NCI-H345 (cell line): ENCODE data around the gene CELA3A.
"Not testable (repeated sequence)": the region's sequence is repeated elsewhere in the genome, so short reads cannot be mapped to it uniquely, and the experiment has no call there.

Experiments used
- DNase-seq: peaks from one replicate; lab custom pipeline; 2025; lab: John Stamatoyannopoulos, UW

The CELA3A gene

GRCh38 chr1:21981253-21981652 is 20.2 kb upstream of the CELA3A start:
- not testable (repeated sequence) for DNase-seq

GRCh38 chr1:21982122-21982521 is 19.3 kb upstream of the CELA3A start:
- DNase-seq: not testable (repeated sequence)

GRCh38 chr1:21983539-21983938 is 17.9 kb upstream of the CELA3A start:
- not testable (repeated sequence) for DNase-seq

DNA sequence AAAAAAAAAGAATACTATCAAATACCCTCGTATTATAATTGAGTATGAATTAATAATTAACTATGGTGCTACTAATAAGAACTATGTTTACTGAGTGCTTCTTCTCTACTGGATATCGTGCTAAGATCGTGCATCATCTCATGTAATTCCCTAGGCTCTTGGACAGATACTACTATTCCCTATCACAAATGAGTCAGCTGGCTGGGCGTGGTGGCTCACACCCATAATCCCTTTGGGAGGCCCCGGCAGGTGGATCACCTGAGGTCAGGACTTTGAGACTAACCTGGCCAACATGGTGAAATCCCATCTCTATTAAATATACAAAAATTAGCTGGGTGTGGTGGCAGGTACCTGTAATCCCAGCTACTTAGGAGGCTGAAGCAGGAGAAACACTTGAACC is 15.6 kb upstream of the CELA3A start:
- not testable (repeated sequence) for DNase-seq

DNA sequence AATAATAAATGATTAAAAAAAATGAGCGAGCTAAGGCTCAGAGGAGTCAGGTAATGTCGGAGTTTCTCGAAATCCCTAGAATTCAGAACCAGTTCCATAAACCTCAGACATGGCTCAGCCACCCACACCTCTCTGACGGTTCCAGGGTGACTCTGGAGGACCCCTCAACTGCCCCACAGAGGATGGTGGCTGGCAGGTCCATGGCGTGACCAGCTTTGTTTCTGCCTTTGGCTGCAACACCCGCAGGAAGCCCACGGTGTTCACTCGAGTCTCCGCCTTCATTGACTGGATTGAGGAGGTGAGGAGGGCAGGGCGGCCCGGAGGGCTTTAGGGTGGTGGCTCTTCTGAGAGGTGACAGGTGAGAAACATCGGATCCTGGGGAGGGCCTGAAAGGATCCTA is 15.1 kb upstream of the CELA3A start:
- DNase-seq: not testable (repeated sequence)

- DNase-seq: not testable (repeated sequence)
Measured at GRCh38 chr1:21989672-21990393, 11.6 kb upstream of the CELA3A start.

GRCh38 chr1:21992186-21992585 is 9.3 kb upstream of the CELA3A start:
- not testable (repeated sequence) for DNase-seq

DNA sequence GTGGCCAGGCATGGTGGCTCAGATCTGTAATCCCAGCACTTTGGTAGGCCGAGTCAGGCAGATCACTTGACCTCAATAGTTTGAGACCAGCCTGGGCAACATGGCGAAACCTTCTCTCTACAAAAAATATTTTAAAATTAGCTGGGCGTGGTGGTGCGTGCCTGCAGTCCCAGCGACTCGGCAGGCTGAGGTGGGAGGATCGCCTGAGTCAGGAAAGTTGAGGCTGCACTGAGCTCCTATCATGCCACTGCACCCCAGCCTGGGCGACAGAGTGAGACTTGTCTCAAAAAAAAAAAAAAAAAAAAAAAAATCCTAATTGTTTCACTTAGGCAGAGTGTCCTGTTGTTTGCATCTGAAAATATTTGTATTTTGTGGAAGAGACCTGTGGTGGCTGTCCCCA is 6.7 kb upstream of the CELA3A start:
- not testable (repeated sequence) for DNase-seq

DNA sequence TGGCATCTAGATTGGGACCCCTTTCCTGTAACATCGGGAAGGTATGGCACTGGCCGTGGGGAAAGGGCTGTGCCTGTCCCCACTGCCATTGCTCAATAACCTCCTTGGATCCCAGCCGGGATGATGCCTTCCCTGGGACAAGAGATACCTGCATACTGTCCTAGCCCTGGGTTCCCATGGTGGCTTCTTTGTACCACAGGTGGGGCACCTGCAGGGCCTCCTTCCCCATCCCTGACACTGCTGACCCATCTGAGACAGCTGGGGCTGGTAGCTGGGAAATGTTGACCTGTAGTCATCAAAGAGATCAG is 4.8 kb upstream of the CELA3A start:
- not testable (repeated sequence) for DNase-seq

GRCh38 chr1:21997891-21998623 is 3.4 kb upstream of the CELA3A start:
- not testable (repeated sequence) for DNase-seq

- DNase-seq: not testable (repeated sequence)
Measured at GRCh38 chr1:21998624-21999294, 2.7 kb upstream of the CELA3A start.

- peak; percentile 25 for DNase-seq
Measured at GRCh38 chr1:21999645-22000044, 1.8 kb upstream of the CELA3A start.

DNA sequence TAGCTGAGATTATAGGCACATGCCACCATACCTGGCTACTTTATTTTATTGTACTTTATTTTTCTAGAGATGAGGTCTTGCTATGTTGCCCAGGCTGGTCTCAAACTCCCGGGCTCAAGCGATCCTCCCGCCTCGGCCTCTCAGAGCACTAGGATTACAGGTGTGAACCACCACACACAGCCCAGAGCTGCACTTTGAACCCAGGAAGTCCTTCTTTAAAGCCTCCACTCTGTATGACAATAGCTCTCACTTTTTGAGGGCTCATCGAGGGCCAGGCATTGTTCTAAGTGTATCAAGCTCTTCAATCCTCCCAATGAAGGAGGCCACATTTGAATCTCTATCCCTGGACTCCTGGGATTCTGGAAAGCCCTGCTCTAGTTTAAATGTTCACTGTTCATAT is 1.0 kb downstream of the CELA3A start:
- not testable (repeated sequence) for DNase-seq

- not testable (repeated sequence) for DNase-seq
Measured at GRCh38 chr1:22002875-22003274, 1.4 kb downstream of the CELA3A start.

DNA sequence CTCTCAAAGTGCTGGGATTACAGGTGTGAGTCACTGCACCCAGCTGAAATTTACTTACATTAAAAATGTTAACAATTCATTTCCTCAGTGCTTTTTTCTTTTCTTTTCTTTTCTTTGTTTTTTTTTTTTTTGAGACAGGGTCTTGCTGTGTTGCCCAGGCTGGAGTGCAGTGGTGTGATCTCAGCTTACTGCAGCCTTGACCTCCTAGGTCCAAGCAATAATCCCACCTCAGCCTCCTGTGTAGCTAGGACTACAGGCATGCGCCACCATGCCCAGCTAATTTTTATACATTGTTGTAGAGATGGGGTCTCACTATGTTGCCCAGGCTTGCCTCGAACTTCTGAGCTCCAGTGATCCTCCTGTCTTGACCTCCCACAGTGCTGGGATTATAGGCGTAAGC is 2.5 kb downstream of the CELA3A start:
- DNase-seq: not testable (repeated sequence)

DNA sequence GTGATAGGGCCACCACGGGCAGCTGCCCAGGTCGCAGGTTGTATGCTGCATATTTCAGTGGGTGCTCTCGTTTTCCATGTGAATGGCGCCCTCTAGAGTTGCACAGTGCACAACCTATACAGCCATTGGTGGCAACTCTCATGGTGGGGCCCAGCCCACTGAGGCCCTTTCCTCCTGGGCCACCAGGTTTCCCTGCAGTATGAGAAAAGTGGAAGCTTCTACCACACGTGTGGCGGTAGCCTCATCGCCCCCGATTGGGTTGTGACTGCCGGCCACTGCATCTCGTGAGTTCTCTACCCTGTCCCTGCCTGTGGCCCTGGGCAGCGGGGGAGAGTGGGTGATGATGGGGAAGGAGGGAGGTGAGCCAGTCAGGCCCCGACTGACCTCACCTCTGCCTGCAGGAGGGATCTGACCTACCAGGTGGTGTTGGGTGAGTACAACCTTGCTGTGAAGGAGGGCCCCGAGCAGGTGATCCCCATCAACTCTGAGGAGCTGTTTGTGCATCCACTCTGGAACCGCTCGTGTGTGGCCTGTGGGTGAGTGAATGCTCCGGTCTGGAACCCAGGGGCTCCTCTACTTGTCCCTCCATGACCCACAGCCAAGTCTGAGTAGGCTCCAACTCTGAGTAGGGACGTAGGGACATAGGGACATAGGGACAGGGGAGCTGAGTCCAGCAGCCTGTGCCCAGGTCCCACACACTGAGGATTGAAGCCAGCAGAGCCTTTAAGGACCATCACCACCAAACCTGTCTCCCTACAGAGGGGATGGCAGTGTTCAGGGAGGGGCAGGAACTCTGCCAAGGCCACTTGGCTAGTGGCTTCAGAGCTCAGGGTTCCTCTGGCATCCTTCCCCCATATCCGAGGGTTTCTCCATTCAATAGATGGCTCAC is 4.0 kb downstream of the CELA3A start:
- DNase-seq: peak; percentile 37

DNA sequence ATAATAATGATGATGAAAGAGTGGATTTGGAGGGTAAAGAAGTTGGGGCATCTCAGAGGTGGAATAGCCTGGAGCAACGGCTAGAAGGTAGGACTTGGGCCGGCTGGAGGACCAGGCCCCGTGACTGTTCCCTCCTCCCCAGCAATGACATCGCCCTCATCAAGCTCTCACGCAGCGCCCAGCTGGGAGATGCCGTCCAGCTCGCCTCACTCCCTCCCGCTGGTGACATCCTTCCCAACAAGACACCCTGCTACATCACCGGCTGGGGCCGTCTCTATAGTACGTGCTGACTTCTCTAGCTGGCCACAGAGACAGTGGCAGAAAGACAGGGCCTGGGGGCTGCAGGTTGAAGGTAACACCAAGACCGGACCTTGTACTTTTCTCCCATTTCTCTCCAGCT is 5.3 kb downstream of the CELA3A start:
- not testable (repeated sequence) for DNase-seq

GRCh38 chr1:22007262-22007661 is 5.8 kb downstream of the CELA3A start:
- DNase-seq: not testable (repeated sequence)

DNA sequence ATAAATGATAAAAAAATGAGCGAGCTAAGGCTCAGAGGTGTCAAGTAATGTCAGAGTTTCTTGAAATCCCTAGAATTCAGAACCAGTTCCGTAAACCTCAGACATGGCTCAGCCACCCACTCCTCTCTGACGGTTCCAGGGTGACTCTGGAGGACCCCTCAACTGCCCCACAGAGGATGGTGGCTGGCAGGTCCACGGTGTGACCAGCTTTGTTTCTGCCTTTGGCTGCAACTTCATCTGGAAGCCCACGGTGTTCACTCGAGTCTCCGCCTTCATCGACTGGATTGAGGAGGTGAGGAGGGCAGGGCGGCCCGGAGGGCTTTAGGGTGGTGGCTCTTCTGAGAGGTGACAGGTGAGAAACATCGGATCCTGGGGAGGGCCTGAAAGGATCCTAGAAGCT is 8.1 kb downstream of the CELA3A start:
- DNase-seq: not testable (repeated sequence)

DNA sequence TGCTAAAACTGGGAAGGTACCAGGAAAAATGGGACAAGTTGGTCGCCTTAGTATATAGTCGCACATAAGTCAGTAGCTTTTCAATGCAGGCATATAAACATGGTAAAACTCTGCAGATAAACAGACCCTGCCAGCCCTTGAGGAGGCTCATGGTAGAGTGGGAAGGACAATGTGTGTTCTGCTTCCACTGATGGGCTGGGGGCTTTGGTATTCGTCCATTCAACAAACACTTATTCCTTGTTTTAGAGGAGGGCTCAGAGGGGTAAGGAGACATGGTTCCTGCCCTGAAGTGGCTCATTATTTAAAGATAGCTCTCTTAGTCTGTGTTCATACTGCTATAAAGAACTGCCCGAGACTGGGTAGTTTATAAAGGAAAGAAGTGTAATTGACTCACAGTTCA is 11.3 kb downstream of the CELA3A start:
- DNase-seq: not testable (repeated sequence)

- DNase-seq: not testable (repeated sequence)
Measured at GRCh38 chr1:22014575-22015206, 13.2 kb downstream of the CELA3A start.
